Measurements from ENCODE around the gene C16orf46. TPM values are rescaled to one million over a fixed set of nuclear protein-coding genes. Genes with fewer than 3 reads are reported as not detected.

Gene C16orf46
- total and polyA plus RNA-seq, 2 of the 13 experiments (the other 11 are each of a cell fraction or from before 2014, with no cell fraction given): 0.38 to 0.55 TPM

DNA sequence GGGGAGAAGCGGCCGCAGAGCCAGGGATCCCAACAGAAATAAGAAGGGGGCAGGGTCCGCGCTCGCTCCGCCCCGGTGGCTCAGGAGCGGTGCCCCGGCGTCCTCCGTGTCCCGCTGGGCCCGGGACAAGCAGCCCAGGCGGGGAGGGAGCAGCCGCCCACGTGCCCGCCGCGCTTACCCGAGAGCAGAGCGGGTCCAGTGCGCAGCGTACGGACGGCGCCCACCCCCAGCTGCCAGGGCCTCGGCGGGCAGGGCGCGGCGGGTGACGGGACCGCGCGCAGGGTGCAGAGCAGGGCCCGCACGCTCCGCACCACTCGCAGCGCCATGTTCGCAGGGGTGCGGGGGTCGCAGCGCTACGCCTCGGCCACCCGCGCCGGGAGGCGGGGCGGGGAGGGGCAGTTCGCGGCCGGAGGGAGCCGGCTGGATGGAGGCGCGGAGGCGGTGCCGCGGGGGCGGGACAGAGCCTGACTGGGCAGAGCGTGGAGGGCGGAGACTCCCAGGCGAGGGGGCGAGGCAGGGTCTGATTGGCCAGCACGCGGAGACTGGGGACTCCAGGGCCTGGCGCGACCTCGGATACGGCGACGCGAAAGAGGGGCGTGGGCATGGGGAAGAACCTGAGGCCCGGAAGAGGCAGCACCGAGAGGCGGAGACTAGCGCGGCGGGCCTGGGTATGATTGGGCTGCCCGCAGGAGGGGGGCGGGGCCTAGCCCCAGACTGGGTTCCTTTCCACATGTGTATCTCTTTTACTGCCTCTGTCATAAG, 19.1 kb upstream of the C16orf46 start, which contains the start of gene GCSH (continued):
- TF ChIP-seq, protein P1, sequence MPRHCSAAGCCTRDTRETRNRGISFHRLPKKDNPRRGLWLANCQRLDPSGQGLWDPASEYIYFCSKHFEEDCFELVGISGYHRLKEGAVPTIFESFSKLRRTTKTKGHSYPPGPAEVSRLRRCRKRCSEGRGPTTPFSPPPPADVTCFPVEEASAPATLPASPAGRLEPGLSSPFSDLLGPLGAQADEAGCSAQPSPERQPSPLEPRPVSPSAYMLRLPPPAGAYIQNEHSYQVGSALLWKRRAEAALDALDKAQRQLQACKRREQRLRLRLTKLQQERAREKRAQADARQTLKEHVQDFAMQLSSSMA (CRISPR knock-in tag; IDR thresholded peaks at IDR 0.05): peak; percentile 92
- TF ChIP-seq ZNF598 (CRISPR knock-in tag; IDR thresholded peaks at IDR 0.05; ENCODE audit: borderline replicate concordance): no peak
- peak; percentile 57; the same call in 1 of the 2 replicates for TF ChIP-seq KLF12 (CRISPR knock-in tag; IDR thresholded peaks at IDR 0.05; ENCODE audit: borderline replicate concordance)
- no peak for TF ChIP-seq NFE2 (CRISPR knock-in tag; IDR thresholded peaks at IDR 0.05)
- TF ChIP-seq ZNF768 (CRISPR knock-in tag; IDR thresholded peaks at IDR 0.05): peak; percentile 74; the same call in 1 of the 2 replicates
- TF ChIP-seq ZNF629 (CRISPR knock-in tag; conservative IDR thresholded peaks at IDR 0.05): no peak
- no peak for TF ChIP-seq NCOR1 (IDR thresholded peaks at IDR 0.05; ENCODE audit: borderline replicate concordance, low read length)
- TF ChIP-seq, protein P2, sequence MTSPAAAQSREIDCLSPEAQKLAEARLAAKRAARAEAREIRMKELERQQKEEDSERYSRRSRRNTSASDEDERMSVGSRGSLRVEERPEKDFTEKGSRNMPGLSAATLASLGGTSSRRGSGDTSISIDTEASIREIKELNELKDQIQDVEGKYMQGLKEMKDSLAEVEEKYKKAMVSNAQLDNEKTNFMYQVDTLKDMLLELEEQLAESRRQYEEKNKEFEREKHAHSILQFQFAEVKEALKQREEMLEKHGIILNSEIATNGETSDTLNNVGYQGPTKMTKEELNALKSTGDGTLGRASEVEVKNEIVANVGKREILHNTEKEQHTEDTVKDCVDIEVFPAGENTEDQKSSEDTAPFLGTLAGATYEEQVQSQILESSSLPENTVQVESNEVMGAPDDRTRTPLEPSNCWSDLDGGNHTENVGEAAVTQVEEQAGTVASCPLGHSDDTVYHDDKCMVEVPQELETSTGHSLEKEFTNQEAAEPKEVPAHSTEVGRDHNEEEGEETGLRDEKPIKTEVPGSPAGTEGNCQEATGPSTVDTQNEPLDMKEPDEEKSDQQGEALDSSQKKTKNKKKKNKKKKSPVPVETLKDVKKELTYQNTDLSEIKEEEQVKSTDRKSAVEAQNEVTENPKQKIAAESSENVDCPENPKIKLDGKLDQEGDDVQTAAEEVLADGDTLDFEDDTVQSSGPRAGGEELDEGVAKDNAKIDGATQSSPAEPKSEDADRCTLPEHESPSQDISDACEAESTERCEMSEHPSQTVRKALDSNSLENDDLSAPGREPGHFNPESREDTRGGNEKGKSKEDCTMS (CRISPR knock-in tag; conservative IDR thresholded peaks at IDR 0.05): no peak
- TF ChIP-seq RNF2 (conservative IDR thresholded peaks at IDR 0.05; ENCODE audit: low read depth): peak; percentile 99
- TF ChIP-seq, protein P3, sequence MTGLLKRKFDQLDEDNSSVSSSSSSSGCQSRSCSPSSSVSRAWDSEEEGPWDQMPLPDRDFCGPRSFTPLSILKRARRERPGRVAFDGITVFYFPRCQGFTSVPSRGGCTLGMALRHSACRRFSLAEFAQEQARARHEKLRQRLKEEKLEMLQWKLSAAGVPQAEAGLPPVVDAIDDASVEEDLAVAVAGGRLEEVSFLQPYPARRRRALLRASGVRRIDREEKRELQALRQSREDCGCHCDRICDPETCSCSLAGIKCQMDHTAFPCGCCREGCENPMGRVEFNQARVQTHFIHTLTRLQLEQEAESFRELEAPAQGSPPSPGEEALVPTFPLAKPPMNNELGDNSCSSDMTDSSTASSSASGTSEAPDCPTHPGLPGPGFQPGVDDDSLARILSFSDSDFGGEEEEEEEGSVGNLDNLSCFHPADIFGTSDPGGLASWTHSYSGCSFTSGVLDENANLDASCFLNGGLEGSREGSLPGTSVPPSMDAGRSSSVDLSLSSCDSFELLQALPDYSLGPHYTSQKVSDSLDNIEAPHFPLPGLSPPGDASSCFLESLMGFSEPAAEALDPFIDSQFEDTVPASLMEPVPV (CRISPR knock-in tag; IDR thresholded peaks at IDR 0.05): peak; percentile 58; the same call in 1 of the 2 replicates
- TF ChIP-seq CREB1 (IDR thresholded peaks at IDR 0.05): peak; percentile 77
- TF ChIP-seq CREB1 (CRISPR knock-in tag; IDR thresholded peaks at IDR 0.05): no peak
- TF ChIP-seq ZNF263 (CRISPR knock-in tag; IDR thresholded peaks at IDR 0.05): peak; percentile 23
- TF ChIP-seq NFKBIZ (CRISPR knock-in tag; IDR thresholded peaks at IDR 0.05): no peak; the same call in 1 of the 2 replicates
- TF ChIP-seq RBAK (CRISPR knock-in tag; IDR thresholded peaks at IDR 0.05): no peak
- TF ChIP-seq ZNF24 (IDR thresholded peaks at IDR 0.05): peak; percentile 48; the same call in 1 of the 2 replicates
- peak; percentile 94 for TF ChIP-seq ZNF879 (CRISPR knock-in tag; IDR thresholded peaks at IDR 0.05)
- no peak for TF ChIP-seq PLRG1 (conservative IDR thresholded peaks at IDR 0.05)
- TF ChIP-seq ZBTB20 (CRISPR knock-in tag; IDR thresholded peaks at IDR 0.05; ENCODE audit: borderline replicate concordance, low read depth): no peak
- no peak for TF ChIP-seq KDM6A (CRISPR knock-in tag; IDR thresholded peaks at IDR 0.05; ENCODE audit: low read depth)
- no peak for TF ChIP-seq KMT2B (CRISPR knock-in tag; IDR thresholded peaks at IDR 0.05)
- peak; percentile 66; the same call in 1 of the 2 replicates for TF ChIP-seq ZNF772 (CRISPR knock-in tag; IDR thresholded peaks at IDR 0.05)
- TF ChIP-seq ZNF850 (CRISPR knock-in tag; conservative IDR thresholded peaks at IDR 0.05): no peak
- TF ChIP-seq ZNF34 (CRISPR knock-in tag; IDR thresholded peaks at IDR 0.05; ENCODE audit: borderline replicate concordance): no peak
- TF ChIP-seq, protein P4, sequence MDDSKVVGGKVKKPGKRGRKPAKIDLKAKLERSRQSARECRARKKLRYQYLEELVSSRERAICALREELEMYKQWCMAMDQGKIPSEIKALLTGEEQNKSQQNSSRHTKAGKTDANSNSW (CRISPR knock-in tag; IDR thresholded peaks at IDR 0.05; ENCODE audit: borderline replicate concordance): no peak; the same call in 1 of the 2 replicates
- TF ChIP-seq, protein P5, sequence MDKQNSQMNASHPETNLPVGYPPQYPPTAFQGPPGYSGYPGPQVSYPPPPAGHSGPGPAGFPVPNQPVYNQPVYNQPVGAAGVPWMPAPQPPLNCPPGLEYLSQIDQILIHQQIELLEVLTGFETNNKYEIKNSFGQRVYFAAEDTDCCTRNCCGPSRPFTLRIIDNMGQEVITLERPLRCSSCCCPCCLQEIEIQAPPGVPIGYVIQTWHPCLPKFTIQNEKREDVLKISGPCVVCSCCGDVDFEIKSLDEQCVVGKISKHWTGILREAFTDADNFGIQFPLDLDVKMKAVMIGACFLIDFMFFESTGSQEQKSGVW (CRISPR knock-in tag; IDR thresholded peaks at IDR 0.05; ENCODE audit: borderline replicate concordance): no peak
- TF ChIP-seq RBM22 (optimal IDR thresholded peaks at IDR 0.05; ENCODE audit: low read length): no peak

Measured in HepG2 (cell line).